ENCODE data around the gene MYO18A. TPM values are rescaled to one million over a fixed set of nuclear protein-coding genes. Genes with fewer than 3 reads are reported as not detected.
A peak's percentile ranks its signal among the peaks of the same experiment; 100 is the strongest.

The MYO18A gene
- total RNA-seq, 1 donor from 2014 or later: 28.8 TPM

GRCh38 chr17:29160253-29160652, 19.9 kb downstream of the MYO18A start:
- Mint-ChIP-seq H3K4me1 (ENCODE audit: unreplicated experiment) (peaks cover 89% of the 10 kb centered on the region), H3K27ac (ENCODE audit: unreplicated experiment) (no peak overlapping the region)
- TF ChIP-seq, protein P1, sequence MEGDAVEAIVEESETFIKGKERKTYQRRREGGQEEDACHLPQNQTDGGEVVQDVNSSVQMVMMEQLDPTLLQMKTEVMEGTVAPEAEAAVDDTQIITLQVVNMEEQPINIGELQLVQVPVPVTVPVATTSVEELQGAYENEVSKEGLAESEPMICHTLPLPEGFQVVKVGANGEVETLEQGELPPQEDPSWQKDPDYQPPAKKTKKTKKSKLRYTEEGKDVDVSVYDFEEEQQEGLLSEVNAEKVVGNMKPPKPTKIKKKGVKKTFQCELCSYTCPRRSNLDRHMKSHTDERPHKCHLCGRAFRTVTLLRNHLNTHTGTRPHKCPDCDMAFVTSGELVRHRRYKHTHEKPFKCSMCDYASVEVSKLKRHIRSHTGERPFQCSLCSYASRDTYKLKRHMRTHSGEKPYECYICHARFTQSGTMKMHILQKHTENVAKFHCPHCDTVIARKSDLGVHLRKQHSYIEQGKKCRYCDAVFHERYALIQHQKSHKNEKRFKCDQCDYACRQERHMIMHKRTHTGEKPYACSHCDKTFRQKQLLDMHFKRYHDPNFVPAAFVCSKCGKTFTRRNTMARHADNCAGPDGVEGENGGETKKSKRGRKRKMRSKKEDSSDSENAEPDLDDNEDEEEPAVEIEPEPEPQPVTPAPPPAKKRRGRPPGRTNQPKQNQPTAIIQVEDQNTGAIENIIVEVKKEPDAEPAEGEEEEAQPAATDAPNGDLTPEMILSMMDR (IDR thresholded peaks at IDR 0.05): no peak

DNA sequence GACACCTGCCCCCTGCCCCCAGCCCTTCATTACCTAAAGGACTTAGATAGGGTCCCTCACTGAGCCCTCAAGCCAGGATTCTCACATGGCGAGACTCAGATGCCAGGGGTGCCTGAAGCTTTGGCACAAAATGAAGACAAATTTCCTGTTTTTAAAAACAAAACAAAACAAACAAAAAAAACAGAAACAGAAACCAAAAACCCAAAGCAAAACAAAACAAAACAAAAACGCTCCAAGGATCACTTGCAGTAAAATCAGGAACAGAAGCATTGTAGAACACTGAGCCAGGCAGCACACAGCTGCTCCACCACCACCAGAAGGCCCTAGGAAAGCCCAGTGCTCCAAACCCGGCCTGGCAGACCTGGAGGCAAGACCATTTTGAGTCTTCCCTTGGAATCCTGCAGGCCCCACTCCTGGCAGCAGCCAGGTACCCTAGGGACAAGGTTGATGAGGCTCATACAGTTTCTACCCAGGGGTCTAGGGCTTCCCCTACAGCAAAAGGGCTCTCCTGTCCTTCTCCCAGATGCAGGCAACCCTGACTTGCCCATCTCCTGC, 20.8 kb downstream of the MYO18A start:
- peaks cover 91% of the 10 kb centered on the region for H3K4me1 Mint-ChIP-seq (ENCODE audit: unreplicated experiment)
- TF ChIP-seq, protein P1 (IDR thresholded peaks at IDR 0.05): no peak
- H3K27ac Mint-ChIP-seq (ENCODE audit: unreplicated experiment): peak overlapping the region; percentile 79
- no peaks in the 10 kb centered on the region for H3K36me3 Mint-ChIP-seq (ENCODE audit: unreplicated experiment)
- H3K4me3 Mint-ChIP-seq (ENCODE audit: unreplicated experiment): no peak overlapping the region
- DNase-seq (ENCODE audit: extremely low spot score, unreplicated experiment): no peak
- H3K27me3 Mint-ChIP-seq (ENCODE audit: unreplicated experiment): no peaks in the 10 kb centered on the region
- H3K9me3 Mint-ChIP-seq (ENCODE audit: unreplicated experiment): no peaks in the 10 kb centered on the region

More at GRCh38 chr17:29160253-29160652, 19.9 kb downstream of the MYO18A start:
- no peak for DNase-seq (ENCODE audit: extremely low spot score, unreplicated experiment)
- H3K4me3 Mint-ChIP-seq (ENCODE audit: unreplicated experiment): no peak overlapping the region
- H3K27me3 Mint-ChIP-seq (ENCODE audit: unreplicated experiment): no peaks in the 10 kb centered on the region
- no peaks in the 10 kb centered on the region for H3K36me3 Mint-ChIP-seq (ENCODE audit: unreplicated experiment)
- H3K9me3 Mint-ChIP-seq (ENCODE audit: unreplicated experiment): no peaks in the 10 kb centered on the region

DNA sequence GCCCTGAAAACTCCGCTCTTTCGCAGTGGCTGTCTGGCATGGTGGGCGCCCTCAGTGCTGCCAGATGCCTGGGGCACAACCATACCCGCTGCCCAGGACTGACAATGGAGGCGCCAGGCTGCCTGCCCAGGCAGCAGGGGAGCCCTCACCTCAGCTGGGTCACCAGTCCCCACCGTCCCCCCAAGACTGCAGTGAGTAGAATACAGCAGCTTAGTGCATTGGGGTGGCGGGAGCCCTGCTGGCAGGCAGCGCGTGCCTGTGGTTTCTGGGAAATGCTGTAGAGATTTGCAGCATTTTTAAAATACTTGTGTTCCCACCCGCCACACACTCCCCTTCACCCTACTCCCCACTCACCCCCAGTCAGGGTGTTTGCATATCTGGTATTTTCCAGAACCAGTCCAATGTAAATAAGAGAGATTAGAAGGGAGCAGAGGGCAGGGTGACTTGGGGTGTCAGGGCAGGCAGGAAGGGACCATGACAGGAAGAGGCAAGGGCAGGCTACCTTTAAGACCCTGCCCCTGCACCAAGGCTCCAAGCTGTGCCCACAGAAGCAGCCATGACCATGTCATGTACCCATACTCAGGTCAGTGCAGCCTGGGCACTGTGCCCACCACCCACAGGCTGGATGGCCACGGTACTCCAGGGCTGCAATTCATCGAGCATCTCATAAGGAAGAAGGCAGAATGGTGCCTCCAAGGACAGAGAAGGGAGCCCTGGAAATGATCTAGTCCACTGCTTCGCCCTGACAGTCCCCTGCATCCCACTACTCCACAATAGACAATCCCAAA, 21.5 kb downstream of the MYO18A start:
- DNase-seq (ENCODE audit: extremely low spot score, unreplicated experiment): no peak
- H3K27ac Mint-ChIP-seq (ENCODE audit: unreplicated experiment): peak overlapping the region; percentile 79
- H3K27me3 Mint-ChIP-seq (ENCODE audit: unreplicated experiment): no peaks in the 10 kb centered on the region
- H3K4me3 Mint-ChIP-seq (ENCODE audit: unreplicated experiment): peak overlapping the region; percentile 6
- no peaks in the 10 kb centered on the region for H3K36me3 Mint-ChIP-seq (ENCODE audit: unreplicated experiment)
- H3K4me1 Mint-ChIP-seq (ENCODE audit: unreplicated experiment): peaks cover 91% of the 10 kb centered on the region
- TF ChIP-seq, protein P1 (IDR thresholded peaks at IDR 0.05): no peak
- H3K9me3 Mint-ChIP-seq (ENCODE audit: unreplicated experiment): no peaks in the 10 kb centered on the region

DNA sequence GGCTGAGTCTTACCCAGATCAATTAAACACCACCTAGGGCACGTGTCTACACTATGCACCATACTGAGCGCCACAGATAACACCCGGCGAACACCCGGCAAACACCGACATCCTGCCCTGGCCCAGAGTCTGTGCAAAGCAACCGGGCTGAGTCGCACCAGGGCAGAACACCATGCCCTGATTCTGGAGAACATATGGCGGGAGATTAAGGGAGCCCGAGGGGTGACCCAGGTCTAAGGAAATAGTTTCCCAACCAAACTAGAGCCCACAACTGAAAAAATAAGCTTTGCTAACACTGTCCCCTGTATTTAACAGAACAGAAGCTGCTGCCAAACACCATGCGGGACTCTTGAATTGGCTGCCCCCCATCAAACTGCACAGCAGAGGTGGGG, 22.1 kb downstream of the MYO18A start:
- TF ChIP-seq, protein P1 (IDR thresholded peaks at IDR 0.05): no peak
- no peaks in the 10 kb centered on the region for H3K36me3 Mint-ChIP-seq (ENCODE audit: unreplicated experiment)
- no peaks in the 10 kb centered on the region for H3K27me3 Mint-ChIP-seq (ENCODE audit: unreplicated experiment)
- H3K27ac Mint-ChIP-seq (ENCODE audit: unreplicated experiment): peak overlapping the region; percentile 79
- no peaks in the 10 kb centered on the region for H3K9me3 Mint-ChIP-seq (ENCODE audit: unreplicated experiment)
- H3K4me3 Mint-ChIP-seq (ENCODE audit: unreplicated experiment): no peak overlapping the region
- H3K4me1 Mint-ChIP-seq (ENCODE audit: unreplicated experiment): peaks cover 88% of the 10 kb centered on the region
- DNase-seq (ENCODE audit: extremely low spot score, unreplicated experiment): no peak

DNA sequence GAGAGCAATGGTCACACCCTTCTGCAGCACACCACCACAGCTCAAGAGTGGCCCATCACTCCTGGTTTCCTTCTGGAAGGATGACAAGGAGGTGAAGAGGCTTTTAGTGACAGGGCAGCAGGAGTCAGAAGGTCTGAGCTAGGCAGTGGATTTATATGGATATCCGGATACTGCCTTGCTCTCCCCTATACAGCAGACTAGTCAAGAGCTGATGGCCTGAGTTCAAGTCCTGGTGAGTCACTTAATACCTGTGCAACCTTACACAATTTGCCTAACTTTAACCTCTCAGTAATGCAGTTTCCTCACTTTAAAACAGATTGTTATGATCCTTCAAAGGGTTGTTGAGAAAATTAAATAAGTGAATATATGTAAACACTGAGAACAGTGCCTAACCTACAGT, 22.9 kb downstream of the MYO18A start:
- H3K27ac Mint-ChIP-seq (ENCODE audit: unreplicated experiment): no peak overlapping the region

More for the DNA sequence above, 22.9 kb downstream of the MYO18A start:
- TF ChIP-seq, protein P1 (IDR thresholded peaks at IDR 0.05): no peak
- Mint-ChIP-seq H3K4me1 (ENCODE audit: unreplicated experiment) (peaks cover 82% of the 10 kb centered on the region), H3K4me3 (ENCODE audit: unreplicated experiment) (no peak overlapping the region), H3K9me3 (ENCODE audit: unreplicated experiment) (no peaks in the 10 kb centered on the region), H3K36me3 (ENCODE audit: unreplicated experiment) (no peaks in the 10 kb centered on the region), H3K27me3 (ENCODE audit: unreplicated experiment) (no peaks in the 10 kb centered on the region)
- no peak for DNase-seq (ENCODE audit: extremely low spot score, unreplicated experiment)
